Nephron progenitor cell (in vitro differentiated cells): ENCODE results near the gene IGF1R.

ENCODE experiments used
- DNase-seq: peaks from one replicate; pipeline ENCODE4 v3.0.0; 2021
- H3K27ac Mint-ChIP-seq: 2 replicates; pipeline ENCODE4 v1.8.0; 2021; ENCODE audit warnings: mild to moderate bottlenecking, moderate library complexity, mixed read lengths
- H3K27me3 Mint-ChIP-seq: 2 replicates; pipeline ENCODE4 v1.8.0; 2021; ENCODE audit warnings: mild to moderate bottlenecking, low read depth, mixed read lengths; ENCODE audit not compliant: poor library complexity
- H3K36me3 Mint-ChIP-seq: 2 replicates; pipeline ENCODE4 v1.8.0; 2021; ENCODE audit warnings: low read depth, mixed read lengths
- H3K4me1 Mint-ChIP-seq: 2 replicates; pipeline ENCODE4 v1.8.0; 2021; ENCODE audit warnings: mixed read lengths
- H3K4me3 Mint-ChIP-seq: 2 replicates; pipeline ENCODE4 v1.8.0; 2021; ENCODE audit warnings: mild to moderate bottlenecking, moderate library complexity, mixed read lengths
- H3K9me3 Mint-ChIP-seq: 2 replicates; pipeline ENCODE4 v1.8.0; 2021; ENCODE audit warnings: mild to moderate bottlenecking, moderate library complexity, mixed read lengths
- TF ChIP-seq, protein P1 (sequence below): fragments of 200-600 bp; sonication (generic); IDR thresholded peaks from 2 replicates; pipeline ENCODE4 v1.5.0; 2021; ENCODE audit warnings: antibody characterized with exemption

IGF1R gene

GRCh38 chr15:98906712-98907083 is 258.4 kb downstream of the IGF1R start:
- peaks cover 8% of the 10 kb centered on the region for H3K27me3 Mint-ChIP-seq
- H3K27ac Mint-ChIP-seq, result peak overlapping the region; percentile 11
- H3K4me3 Mint-ChIP-seq, result no peak overlapping the region
- peaks cover 47% of the 10 kb centered on the region for H3K4me1 Mint-ChIP-seq
- no peak for DNase-seq
- TF ChIP-seq, protein P1, sequence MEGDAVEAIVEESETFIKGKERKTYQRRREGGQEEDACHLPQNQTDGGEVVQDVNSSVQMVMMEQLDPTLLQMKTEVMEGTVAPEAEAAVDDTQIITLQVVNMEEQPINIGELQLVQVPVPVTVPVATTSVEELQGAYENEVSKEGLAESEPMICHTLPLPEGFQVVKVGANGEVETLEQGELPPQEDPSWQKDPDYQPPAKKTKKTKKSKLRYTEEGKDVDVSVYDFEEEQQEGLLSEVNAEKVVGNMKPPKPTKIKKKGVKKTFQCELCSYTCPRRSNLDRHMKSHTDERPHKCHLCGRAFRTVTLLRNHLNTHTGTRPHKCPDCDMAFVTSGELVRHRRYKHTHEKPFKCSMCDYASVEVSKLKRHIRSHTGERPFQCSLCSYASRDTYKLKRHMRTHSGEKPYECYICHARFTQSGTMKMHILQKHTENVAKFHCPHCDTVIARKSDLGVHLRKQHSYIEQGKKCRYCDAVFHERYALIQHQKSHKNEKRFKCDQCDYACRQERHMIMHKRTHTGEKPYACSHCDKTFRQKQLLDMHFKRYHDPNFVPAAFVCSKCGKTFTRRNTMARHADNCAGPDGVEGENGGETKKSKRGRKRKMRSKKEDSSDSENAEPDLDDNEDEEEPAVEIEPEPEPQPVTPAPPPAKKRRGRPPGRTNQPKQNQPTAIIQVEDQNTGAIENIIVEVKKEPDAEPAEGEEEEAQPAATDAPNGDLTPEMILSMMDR, result no peak
- H3K36me3 Mint-ChIP-seq, result peaks cover 40% of the 10 kb centered on the region
- H3K9me3 Mint-ChIP-seq, result no peaks in the 10 kb centered on the region

- no peak for DNase-seq
- Mint-ChIP-seq H3K27me3 (peaks cover 8% of the 10 kb centered on the region), H3K36me3 (peaks cover 46% of the 10 kb centered on the region), H3K9me3 (no peaks in the 10 kb centered on the region), H3K4me3 (no peak overlapping the region), H3K4me1 (peaks cover 44% of the 10 kb centered on the region), H3K27ac (peak overlapping the region; percentile 8)
- TF ChIP-seq, protein P1, result no peak
These were observed 259.7 kb downstream of the IGF1R start for GRCh38 chr15:98907927-98908471.

- Mint-ChIP-seq H3K4me1 (peaks cover 28% of the 10 kb centered on the region), H3K9me3 (no peaks in the 10 kb centered on the region), H3K4me3 (no peak overlapping the region), H3K27me3 (peaks cover 10% of the 10 kb centered on the region), H3K27ac (no peak overlapping the region), H3K36me3 (peaks cover 56% of the 10 kb centered on the region)
- TF ChIP-seq, protein P1, result no peak
- DNase-seq, result no peak
These were observed 261.9 kb downstream of the IGF1R start for GRCh38 chr15:98909968-98910885.

DNA sequence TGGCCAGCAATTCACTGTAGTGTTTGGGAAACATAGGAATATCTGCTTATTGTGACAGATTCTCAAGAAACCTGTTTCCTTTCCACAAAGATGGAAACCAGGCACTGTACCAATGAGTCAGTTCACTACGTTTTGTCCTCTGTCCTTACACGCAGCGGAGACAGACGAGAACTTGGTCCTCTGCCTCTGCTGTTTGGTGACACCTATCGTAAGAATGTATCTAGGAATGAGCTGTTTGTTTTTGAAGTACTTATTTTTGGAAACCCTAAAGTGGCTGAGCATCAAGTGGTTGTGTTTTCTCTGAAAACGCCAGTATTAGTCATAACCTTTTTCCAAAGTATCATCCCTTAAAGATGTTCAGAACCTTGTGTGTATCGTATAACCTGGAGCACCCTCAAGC is 266.3 kb downstream of the IGF1R start:
- peaks cover 90% of the 10 kb centered on the region for H3K36me3 Mint-ChIP-seq
- no peaks in the 10 kb centered on the region for H3K9me3 Mint-ChIP-seq
- peaks cover 8% of the 10 kb centered on the region for H3K4me1 Mint-ChIP-seq
- no peak overlapping the region for H3K4me3 Mint-ChIP-seq
- TF ChIP-seq, protein P1, result no peak
- peaks cover 10% of the 10 kb centered on the region for H3K27me3 Mint-ChIP-seq
- no peak overlapping the region for H3K27ac Mint-ChIP-seq
- no peak for DNase-seq

DNA sequence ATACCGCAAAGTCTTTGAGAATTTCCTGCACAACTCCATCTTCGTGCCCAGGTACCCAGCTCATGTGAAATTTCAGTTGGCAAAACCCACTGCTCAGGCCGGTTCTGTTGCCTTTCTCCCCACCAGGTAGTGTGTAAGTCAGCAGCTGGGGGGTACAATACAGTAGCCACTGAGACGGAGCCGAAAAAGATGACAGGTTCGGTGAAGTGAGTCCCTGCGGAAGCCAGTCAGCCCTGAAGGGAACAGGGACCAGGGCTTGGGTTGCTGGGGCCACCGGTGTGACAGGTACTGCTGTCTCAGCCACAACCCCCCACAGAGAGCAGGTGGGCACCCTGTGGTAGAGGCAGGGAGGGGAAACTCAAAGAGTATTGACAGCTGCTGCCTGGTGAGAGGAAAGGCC is 268.5 kb downstream of the IGF1R start:
- no peak for DNase-seq
- TF ChIP-seq, protein P1, result no peak
- H3K27me3 Mint-ChIP-seq, result peaks cover 2% of the 10 kb centered on the region
- no peak overlapping the region for H3K27ac Mint-ChIP-seq
- H3K4me3 Mint-ChIP-seq, result no peak overlapping the region
- H3K4me1 Mint-ChIP-seq, result peaks cover 30% of the 10 kb centered on the region
- peaks cover 87% of the 10 kb centered on the region for H3K36me3 Mint-ChIP-seq
- H3K9me3 Mint-ChIP-seq, result no peaks in the 10 kb centered on the region
